OCI-M2 (cell line): ENCODE measurements around the gene RAE1.
"Not testable (repeated sequence)": the region's sequence is repeated elsewhere in the genome, so short reads cannot be mapped to it uniquely, and the experiment has no call there.

Source experiments
- DNase-seq: peaks from one replicate; lab custom pipeline; 2025; ENCODE audit not compliant: unreplicated experiment; lab: John Stamatoyannopoulos, UW

RAE1 gene

GRCh38 chr20:57412347-57413029 lies 61.4 kb downstream of the RAE1 start:
- no peak for DNase-seq

DNA sequence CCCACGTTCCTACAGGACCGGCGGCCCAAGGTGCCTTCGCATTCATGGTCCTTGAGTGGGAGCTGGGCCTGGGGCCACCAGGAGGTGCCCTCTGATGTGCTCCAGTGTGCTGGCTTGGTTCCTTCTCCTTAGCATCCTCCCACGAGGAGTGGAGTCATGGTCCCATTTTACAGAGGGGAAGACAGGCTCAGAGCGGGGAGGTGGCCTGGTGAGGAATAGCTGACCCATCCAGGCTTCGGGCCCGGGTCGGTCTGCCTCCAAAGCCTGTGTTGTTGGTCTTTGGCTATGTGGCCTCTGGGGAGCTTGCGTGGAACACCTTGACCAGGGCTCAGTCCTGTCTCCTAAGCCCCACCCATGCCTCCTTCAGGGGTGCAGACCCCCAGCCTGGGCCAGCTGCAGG lies 62.9 kb downstream of the RAE1 start:
- DNase-seq, result no peak

DNA sequence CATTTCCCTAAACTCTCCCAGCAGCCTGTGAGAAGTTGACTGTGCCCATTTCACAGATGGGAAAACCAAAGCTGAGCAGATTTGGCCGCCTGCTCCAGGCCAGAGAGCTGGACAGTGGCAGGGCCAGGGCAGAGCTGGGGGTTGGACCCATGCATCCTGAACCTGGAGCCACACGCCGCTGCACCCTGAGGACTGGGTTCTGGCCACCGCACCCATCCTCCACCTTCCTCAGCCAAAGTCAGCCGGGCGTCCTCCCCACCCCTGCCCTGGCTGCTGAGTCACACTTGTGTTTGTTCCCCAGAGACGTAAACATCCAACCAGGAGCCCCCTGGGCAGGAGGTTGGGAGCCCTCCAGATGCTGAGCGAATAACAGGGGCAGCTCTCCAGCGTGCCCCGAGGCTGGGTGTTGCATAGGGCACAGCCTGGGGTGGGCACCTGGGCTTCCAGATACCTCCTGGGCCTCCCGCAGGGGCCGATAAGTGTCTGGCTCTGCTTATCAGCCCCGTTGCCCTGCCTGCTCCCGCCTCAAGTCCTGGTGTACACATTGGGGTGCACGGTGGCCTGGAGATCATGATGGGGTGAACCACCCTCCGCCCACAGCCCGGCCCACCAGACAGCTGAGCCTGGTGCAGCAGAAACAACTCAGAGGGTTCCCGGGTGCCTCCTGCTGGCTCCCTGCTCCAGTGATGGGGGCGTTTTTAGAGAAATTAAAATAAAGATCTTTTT lies 64.0 kb downstream of the RAE1 start:
- DNase-seq, result no peak

- DNase-seq, result no peak
Measured at GRCh38 chr20:57415771-57416170, 64.7 kb downstream of the RAE1 start.

- DNase-seq, result no peak
Measured at GRCh38 chr20:57416296-57417022, 65.4 kb downstream of the RAE1 start.

DNA sequence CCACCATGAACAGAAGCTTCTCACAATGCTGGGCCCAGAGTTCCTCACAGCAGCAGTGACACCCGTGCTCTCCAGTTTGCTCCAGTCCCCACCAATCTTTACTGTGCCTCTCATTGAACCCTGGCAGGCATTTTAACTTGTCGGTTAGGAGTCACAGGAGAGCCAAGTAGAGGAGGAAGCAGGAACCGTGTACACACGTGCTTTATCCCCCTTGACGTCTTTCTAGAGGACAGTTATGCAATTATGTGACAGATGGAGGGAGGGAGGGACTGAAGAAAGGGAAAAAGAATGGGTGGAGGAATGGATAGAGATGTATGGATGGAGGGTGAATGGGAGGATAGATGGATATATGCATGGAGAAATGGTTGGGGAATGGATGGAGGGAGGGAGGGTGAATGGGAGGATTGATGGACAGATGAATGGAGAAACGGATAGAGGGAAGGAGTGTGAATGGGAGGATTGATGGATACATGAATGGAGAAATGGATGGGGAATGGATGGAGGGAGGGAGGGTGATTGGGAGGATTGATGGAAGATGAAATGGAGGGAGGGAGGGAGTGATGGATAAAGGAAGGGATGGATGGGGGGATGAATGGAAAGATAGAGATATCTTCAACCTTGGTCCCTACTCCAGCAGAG lies 66.1 kb downstream of the RAE1 start:
- DNase-seq, result no peak

GRCh38 chr20:57417830-57418780 lies 67.0 kb downstream of the RAE1 start:
- no peak for DNase-seq

GRCh38 chr20:57419479-57419878 lies 68.4 kb downstream of the RAE1 start:
- not testable (repeated sequence) for DNase-seq

- no peak for DNase-seq
Measured at GRCh38 chr20:57420571-57421252, 69.7 kb downstream of the RAE1 start.

GRCh38 chr20:57421253-57422220 lies 70.5 kb downstream of the RAE1 start:
- no peak for DNase-seq

DNA sequence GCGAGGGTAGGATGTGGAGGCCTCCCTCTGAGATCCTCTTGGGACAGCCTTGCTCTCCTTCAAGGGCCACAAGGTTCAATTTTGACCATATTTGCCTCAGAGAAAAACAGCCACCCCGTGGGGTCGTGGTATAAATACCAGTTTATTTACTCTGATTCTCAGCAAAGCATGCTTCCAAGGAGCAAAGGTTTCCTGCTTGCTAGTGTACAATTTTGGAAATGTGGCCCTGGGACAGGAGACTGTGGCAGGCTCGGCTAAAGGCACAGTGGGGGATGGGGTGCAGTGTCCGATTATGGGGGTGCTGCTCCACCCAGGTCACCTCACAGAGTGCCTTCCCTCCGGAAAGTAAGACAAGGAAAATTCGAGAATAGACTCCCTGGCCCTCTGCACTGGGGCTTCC lies 71.2 kb downstream of the RAE1 start:
- no peak for DNase-seq

DNA sequence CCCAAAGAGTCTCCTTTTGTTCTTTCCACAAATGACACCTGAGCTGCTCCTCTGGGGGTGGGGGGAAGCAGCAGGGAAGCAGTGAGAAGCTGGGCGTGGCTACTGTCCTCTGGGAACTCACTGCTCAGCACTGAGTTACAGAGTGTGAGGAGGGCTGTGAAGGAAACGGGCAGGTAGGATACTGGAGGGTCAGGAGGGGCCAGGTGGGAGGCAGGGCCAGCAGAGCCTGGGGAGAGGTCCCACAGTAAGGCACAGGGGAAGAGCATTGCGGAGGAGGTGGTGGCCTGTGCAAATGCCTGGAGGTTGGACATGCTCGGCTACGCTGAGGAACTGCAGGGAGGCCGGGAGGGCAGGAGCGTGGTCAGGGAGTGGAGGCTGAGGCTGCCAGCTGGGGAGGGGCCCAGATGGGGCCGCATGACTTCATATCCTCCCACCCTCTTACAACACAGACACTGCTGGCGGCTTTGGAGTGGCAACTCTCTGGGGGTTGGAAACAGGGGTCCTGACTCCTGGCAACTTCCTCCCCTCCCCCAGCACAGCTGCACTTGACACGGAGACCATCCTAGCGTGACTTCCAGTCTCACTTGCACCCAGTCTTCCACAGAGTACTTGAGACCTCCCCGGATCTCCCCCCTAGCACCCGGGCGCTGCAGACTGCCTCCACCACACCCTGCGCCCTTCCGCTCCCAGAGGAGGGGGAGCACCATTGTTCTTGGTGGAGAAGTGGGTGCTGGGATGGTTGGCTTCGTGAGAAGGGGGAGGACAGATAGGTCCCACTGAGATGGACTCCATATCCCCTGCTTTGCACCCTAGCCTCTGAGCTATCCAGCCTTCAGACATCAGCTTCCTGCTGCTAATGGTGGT lies 74.3 kb downstream of the RAE1 start:
- no peak for DNase-seq

DNA sequence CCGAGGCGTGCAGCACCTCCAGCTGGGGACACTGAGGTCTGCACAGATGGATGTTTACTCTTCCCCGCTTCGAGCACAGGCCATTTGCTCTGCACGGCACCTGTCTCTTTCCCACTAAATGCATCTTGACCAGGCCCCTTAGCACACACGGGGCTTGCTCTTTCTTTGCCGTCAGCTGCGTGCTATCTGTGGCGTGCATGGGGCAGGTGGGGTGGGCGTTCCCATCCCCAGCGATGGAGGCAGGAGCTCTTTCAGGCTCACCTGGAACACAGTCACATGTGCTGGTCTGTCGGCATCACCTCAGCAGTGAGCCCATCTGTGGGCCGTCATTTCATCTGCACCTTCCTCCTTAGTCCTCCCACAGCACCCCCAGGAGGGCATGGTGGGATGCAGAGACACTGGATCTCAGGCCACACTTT lies 75.2 kb downstream of the RAE1 start:
- DNase-seq, result no peak

GRCh38 chr20:57426831-57427230 lies 75.8 kb downstream of the RAE1 start:
- no peak for DNase-seq

- no peak for DNase-seq
Measured at GRCh38 chr20:57428324-57429158, 77.5 kb downstream of the RAE1 start.
